Right atrium auricular region (tissue), 2 donors: ENCODE results near the gene ITM2C. TPM values are rescaled to one million over a fixed set of nuclear protein-coding genes. Genes with fewer than 3 reads are reported as not detected.

ENCODE experiments used
- DNase-seq: peaks from one replicate; pipeline ENCODE4 v3.0.0-alpha.2; 2019; ENCODE audit warnings: low spot score
- H3K27ac ChIP-seq, 2 donors: fragments of 200-600 bp; sonication (generic); 1 replicate in 1 of 2; 2 replicates in 1 of 2; pipeline ENCODE4 v1.5.1; 2016 to 2019
- H3K27me3 ChIP-seq, 2 donors: fragments of 200-600 bp; sonication (generic); one replicate each; pipeline versions ENCODE4 v1.5.1 to v1.6.0; 2017 to 2019
- H3K36me3 ChIP-seq: fragments of 200-600 bp; sonication (generic); one replicate; pipeline ENCODE4 v1.5.1; 2016
- H3K4me1 ChIP-seq, 2 donors: fragments of 200-600 bp; sonication (generic); one replicate each; pipeline versions ENCODE4 v1.5.1 to v1.6.0; 2017 to 2019
- H3K4me3 ChIP-seq, 2 donors: fragments of 200-600 bp; sonication (generic); 1 replicate in 1 of 2; 2 replicates in 1 of 2; pipeline ENCODE4 v1.5.1; 2017 to 2019; ENCODE audit warnings: mild to moderate bottlenecking in 1 of 2, moderate library complexity in 1 of 2
- H3K9me3 ChIP-seq, 2 donors: fragments of 200-600 bp; sonication (generic); one replicate each; pipeline ENCODE4 v1.5.1; 2019
- CTCF ChIP-seq, 2 donors: fragments of 200-600 bp; sonication (generic); IDR thresholded peaks; one replicate each; pipeline ENCODE4 v1.5.1; 2019; ENCODE audit warnings: antibody characterized with exemption in 2 of 2
- total RNA-seq, 2 donors: library from RNA; depleted of rRNA; stranded (reverse); fragments of >200 nt; gene quantifications; one replicate each; pipeline ENCODE4 v1.1.0, GENCODE V29; 2016

Gene ITM2C
- total RNA-seq, 2 donors from 2014 or later, result 35.8 to 38.3 TPM

GRCh38 chr2:230875347-230876315, 10.9 kb downstream of the ITM2C start:
- no peak for DNase-seq
- Histone ChIP-seq H3K9me3 (no peaks in the 10 kb centered on the region), H3K4me3 (no peak overlapping the region), H3K4me1 (peaks cover 0 to 6% of the 10 kb centered on the region in 2 donors), H3K36me3 (peaks cover 4% of the 10 kb centered on the region), H3K27me3 (no peaks in the 10 kb centered on the region), H3K27ac (no peak overlapping the region)
- TF ChIP-seq CTCF (IDR thresholded peaks at IDR 0.05), result no peak

GRCh38 chr2:230877116-230877758, 12.5 kb downstream of the ITM2C start:
- no peaks in the 10 kb centered on the region for H3K9me3 ChIP-seq
- DNase-seq, result no peak
- TF ChIP-seq CTCF (IDR thresholded peaks at IDR 0.05), result no peak
- H3K27ac ChIP-seq, result no peak overlapping the region
- no peaks in the 10 kb centered on the region for H3K4me1 ChIP-seq
- H3K4me3 ChIP-seq, result no peak overlapping the region
- peaks cover 4% of the 10 kb centered on the region for H3K36me3 ChIP-seq
- H3K27me3 ChIP-seq, result no peaks in the 10 kb centered on the region

- no peak for DNase-seq
- H3K4me1 ChIP-seq, result no peaks in the 10 kb centered on the region
- H3K4me3 ChIP-seq, result no peak overlapping the region
- H3K36me3 ChIP-seq, result peaks cover 4% of the 10 kb centered on the region
- no peak overlapping the region for H3K27ac ChIP-seq
- H3K27me3 ChIP-seq, result no peaks in the 10 kb centered on the region
- TF ChIP-seq CTCF (IDR thresholded peaks at IDR 0.05), result no peak
- H3K9me3 ChIP-seq, result no peaks in the 10 kb centered on the region
These were observed 13.2 kb downstream of the ITM2C start for GRCh38 chr2:230877759-230878598.

- H3K27ac ChIP-seq, result no peak overlapping the region
- DNase-seq, result no peak
These were observed 14.0 kb downstream of the ITM2C start for GRCh38 chr2:230878599-230879188.

More at GRCh38 chr2:230878599-230879188, 14.0 kb downstream of the ITM2C start:
- H3K36me3 ChIP-seq, result peaks cover 4% of the 10 kb centered on the region
- no peak overlapping the region for H3K4me3 ChIP-seq
- H3K27me3 ChIP-seq, result no peaks in the 10 kb centered on the region
- H3K4me1 ChIP-seq, result no peaks in the 10 kb centered on the region
- TF ChIP-seq CTCF (IDR thresholded peaks at IDR 0.05), result no peak
- H3K9me3 ChIP-seq, result no peaks in the 10 kb centered on the region
